OCI-LY7 (cell line): Measurements from ENCODE around the gene CBY3. TPM values are rescaled to one million over a fixed set of nuclear protein-coding genes. Genes with fewer than 3 reads are reported as not detected.

Source experiments
- BruUV-seq: library from RNA; stranded (reverse); fragments of 400-500 nt; replicated peaks from 2 replicates; lab custom pipeline; 2021; lab: Mats Ljungman, UMichigan
- CTCF ChIA-PET: fragments of 300-600 bp; sonication (Branson Sonifier 250); formaldehyde crosslinking; loops from one replicate; lab custom pipeline; 2022; ENCODE audit warnings: antibody characterized with exemption; ENCODE audit not compliant: unreplicated experiment; lab: Charles Lee
- POLR2A ChIA-PET: fragments of 300-600 bp; sonication (Branson Sonifier 250); formaldehyde crosslinking; loops from one replicate; lab custom pipeline; 2022; ENCODE audit warnings: antibody characterized with exemption; lab: Charles Lee
- DNase-seq: peaks from one replicate; pipeline ENCODE4 v3.0.0-alpha.2; 2015; ENCODE audit warnings: low spot score
- H2AFZ ChIP-seq: fragments of 200-600 bp; sonication (generic), shearing (Covaris generic); 2 replicates; pipeline ENCODE4 v1.6.1; 2014; ENCODE audit warnings: mild to moderate bottlenecking, antibody characterized with exemption, low read length, moderate library complexity
- H3K27ac ChIP-seq: fragments of 200-600 bp; sonication (generic); 2 replicates; pipeline ENCODE4 v1.5.1; 2014; ENCODE audit warnings: mixed run types, low read depth, mild to moderate bottlenecking, moderate library complexity, low read length, inconsistent platforms; ENCODE audit not compliant: poor library complexity, severe bottlenecking
- H3K36me3 ChIP-seq: fragments of 200-600 bp; sonication (generic); 2 replicates; pipeline ENCODE4 v1.6.1; 2014; ENCODE audit warnings: mild to moderate bottlenecking, antibody characterized with exemption, low read length, moderate library complexity, mixed read lengths; ENCODE audit not compliant: insufficient read depth
- H3K4me1 ChIP-seq: fragments of 200-600 bp; sonication (generic); 2 replicates; pipeline ENCODE4 v1.5.1; 2014; ENCODE audit warnings: mild to moderate bottlenecking, low read length; ENCODE audit not compliant: insufficient read depth, poor library complexity, severe bottlenecking
- H3K4me2 ChIP-seq: fragments of 200-600 bp; sonication (generic); 2 replicates; pipeline ENCODE4 v1.6.1; 2014; ENCODE audit warnings: mild to moderate bottlenecking, low read length
- H3K4me3 ChIP-seq: fragments of 200-600 bp; sonication (generic); 2 replicates; pipeline ENCODE4 v1.5.1; 2014; ENCODE audit warnings: mild to moderate bottlenecking, low read depth, low read length; ENCODE audit not compliant: poor library complexity, severe bottlenecking
- H3K79me2 ChIP-seq: fragments of 200-600 bp; sonication (generic); 2 replicates; pipeline ENCODE4 v1.6.1; 2016; ENCODE audit warnings: low read depth, mild to moderate bottlenecking, low read length, moderate library complexity, mixed read lengths; ENCODE audit not compliant: insufficient read depth
- H3K9me2 ChIP-seq: fragments of 200-600 bp; sonication (generic); 2 replicates; pipeline ENCODE4 v1.6.1; 2016; ENCODE audit warnings: mild to moderate bottlenecking, low read length, mixed read lengths; ENCODE audit not compliant: insufficient read depth
- H3K9me3 ChIP-seq: fragments of 200-600 bp; sonication (generic); 2 replicates; pipeline ENCODE4 v1.6.1; 2014; ENCODE audit warnings: mild to moderate bottlenecking, mixed run types, low read length, mixed read lengths
- H4K20me1 ChIP-seq: fragments of 200-600 bp; sonication (generic); 2 replicates; pipeline ENCODE4 v1.6.1; 2014; ENCODE audit warnings: mild to moderate bottlenecking, antibody characterized with exemption, low read length, moderate library complexity, mixed read lengths; ENCODE audit not compliant: insufficient read depth
- EZH2phosphoT487 ChIP-seq: fragments of 200-600 bp; sonication (generic); IDR thresholded peaks from 2 replicates; pipeline ENCODE4 v1.6.1; 2018; ENCODE audit warnings: low read depth, borderline replicate concordance, mild to moderate bottlenecking, mixed run types, antibody characterized with exemption, low read length, moderate library complexity, mixed read lengths
- intact Hi-C: fragments of 100-400 bp; cut with micrococcal nuclease; formaldehyde crosslinking; loops from one replicate; pipeline ENCODE4 v1.10.0; 2022; ENCODE audit not compliant: unreplicated experiment
- total RNA-seq, 2 experiments: library from RNA; depleted of rRNA in 1 of 2; stranded (reverse); fragments of >200 nt in 1 of 2; shearing (Covaris generic) in 1 of 2; gene quantifications; 2 replicates each; pipeline ENCODE4 v1.2.3, GENCODE V29; 2014 to 2022
- TF ChIP-seq, protein P1 (sequence below): fragments of 200-600 bp; sonication (generic); conservative IDR thresholded peaks from 2 replicates; pipeline ENCODE4 v1.5.1; 2014; ENCODE audit warnings: mild to moderate bottlenecking, antibody characterized with exemption, low read length, moderate library complexity, mixed read lengths

The CBY3 gene
- total RNA-seq, 2 experiments from 2014 or later: not detected

DNA sequence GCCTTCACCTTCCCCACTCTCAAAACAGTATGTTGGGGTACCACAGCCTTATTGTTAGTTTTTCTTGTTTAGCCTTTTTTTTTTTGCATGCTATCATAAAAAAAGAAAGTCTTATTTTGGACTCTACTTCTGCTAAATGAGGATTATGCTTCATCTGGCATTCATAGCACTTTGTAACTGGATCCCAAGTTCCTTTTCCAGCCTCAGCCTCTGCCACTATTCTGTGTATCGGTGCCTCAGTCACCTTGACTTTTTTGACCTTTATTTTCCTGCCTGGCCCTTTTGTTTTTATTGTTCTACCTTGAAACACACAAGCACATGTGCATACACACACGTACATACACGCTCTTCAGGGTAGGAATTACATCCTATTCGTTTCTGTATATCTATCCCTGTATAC, 43.3 kb upstream of the CBY3 start:
- Histone ChIP-seq H3K4me3 (no peak overlapping the region), H4K20me1 (no peaks in the 10 kb centered on the region), H3K27ac (no peak overlapping the region), H3K9me2 (no peaks in the 10 kb centered on the region), H2AFZ (no peak overlapping the region), H3K9me3 (no peaks in the 10 kb centered on the region), H3K4me1 (no peaks in the 10 kb centered on the region), H3K36me3 (peaks cover 95% of the 10 kb centered on the region), H3K4me2 (no peak overlapping the region), H3K79me2 (no peaks in the 10 kb centered on the region; the same call in 1 of the 2 replicates)
- ChIA-PET POLR2A (no interaction called here), CTCF (no interaction called here)
- no peak for TF ChIP-seq EZH2phosphoT487
- TF ChIP-seq, protein P1, sequence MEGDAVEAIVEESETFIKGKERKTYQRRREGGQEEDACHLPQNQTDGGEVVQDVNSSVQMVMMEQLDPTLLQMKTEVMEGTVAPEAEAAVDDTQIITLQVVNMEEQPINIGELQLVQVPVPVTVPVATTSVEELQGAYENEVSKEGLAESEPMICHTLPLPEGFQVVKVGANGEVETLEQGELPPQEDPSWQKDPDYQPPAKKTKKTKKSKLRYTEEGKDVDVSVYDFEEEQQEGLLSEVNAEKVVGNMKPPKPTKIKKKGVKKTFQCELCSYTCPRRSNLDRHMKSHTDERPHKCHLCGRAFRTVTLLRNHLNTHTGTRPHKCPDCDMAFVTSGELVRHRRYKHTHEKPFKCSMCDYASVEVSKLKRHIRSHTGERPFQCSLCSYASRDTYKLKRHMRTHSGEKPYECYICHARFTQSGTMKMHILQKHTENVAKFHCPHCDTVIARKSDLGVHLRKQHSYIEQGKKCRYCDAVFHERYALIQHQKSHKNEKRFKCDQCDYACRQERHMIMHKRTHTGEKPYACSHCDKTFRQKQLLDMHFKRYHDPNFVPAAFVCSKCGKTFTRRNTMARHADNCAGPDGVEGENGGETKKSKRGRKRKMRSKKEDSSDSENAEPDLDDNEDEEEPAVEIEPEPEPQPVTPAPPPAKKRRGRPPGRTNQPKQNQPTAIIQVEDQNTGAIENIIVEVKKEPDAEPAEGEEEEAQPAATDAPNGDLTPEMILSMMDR: no peak
- DNase-seq: no peak
- BruUV-seq: no TSS peak
- intact Hi-C loops: no loop called here

DNA sequence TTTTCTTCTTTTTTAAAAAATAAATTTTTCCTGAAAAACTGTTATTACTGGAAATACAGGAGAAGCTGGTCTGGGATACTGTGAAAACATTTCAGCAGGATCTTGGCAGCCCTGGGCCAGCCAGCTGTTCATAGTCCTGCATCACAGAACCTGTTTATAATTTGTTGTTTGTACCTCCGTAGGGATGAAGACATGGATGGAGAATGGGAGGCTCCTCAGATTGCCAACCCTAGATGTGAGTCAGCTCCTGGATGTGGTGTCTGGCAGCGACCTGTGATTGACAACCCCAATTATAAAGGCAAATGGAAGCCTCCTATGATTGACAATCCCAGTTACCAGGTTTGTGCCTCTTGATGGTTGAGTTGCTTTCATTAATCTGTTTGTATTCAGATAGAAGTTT, 39.4 kb upstream of the CBY3 start:
- H4K20me1 ChIP-seq: no peaks in the 10 kb centered on the region
- H3K27ac ChIP-seq: no peak overlapping the region
- no peak for TF ChIP-seq EZH2phosphoT487
- TF ChIP-seq, protein P1: no peak
- BruUV-seq: no TSS peak
- H3K4me2 ChIP-seq: no peak overlapping the region
- CTCF ChIA-PET: interaction anchor here (0.5 kb wide), 1 partner anchor 371 kb away, joined by 4 read pairs; no protein-coding TSS in a partner anchor
- H3K79me2 ChIP-seq: no peaks in the 10 kb centered on the region; the same call in 1 of the 2 replicates
- intact Hi-C loops: no loop called here
- H3K4me3 ChIP-seq: no peak overlapping the region
- H3K9me3 ChIP-seq: no peaks in the 10 kb centered on the region
- no peak for DNase-seq
- H3K9me2 ChIP-seq: no peaks in the 10 kb centered on the region
- peaks cover 92% of the 10 kb centered on the region for H3K36me3 ChIP-seq
- no peaks in the 10 kb centered on the region for H3K4me1 ChIP-seq
- POLR2A ChIA-PET: interaction anchor here (0.6 kb wide), 1 partner anchor 216 kb away, joined by 4 read pairs; no protein-coding TSS in a partner anchor
- no peak overlapping the region for H2AFZ ChIP-seq

DNA sequence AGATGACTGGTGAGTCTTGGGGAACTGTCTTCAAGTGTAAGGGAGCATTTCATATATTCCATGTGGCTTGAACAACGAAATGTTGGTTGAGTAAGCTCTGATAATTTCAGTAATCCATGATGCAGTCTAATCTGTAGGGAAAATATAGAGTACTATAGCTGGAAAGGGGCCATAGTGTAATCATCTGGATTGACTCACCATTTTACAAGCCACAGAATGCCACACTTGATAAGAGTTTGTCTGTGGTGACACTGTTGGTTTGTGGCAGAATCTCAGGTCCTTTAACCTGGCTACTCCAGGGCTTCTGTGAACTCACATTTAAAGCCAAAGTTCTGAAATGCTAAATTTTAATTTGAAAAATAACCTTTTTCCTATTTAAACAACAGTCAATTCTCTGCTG, 35.5 kb upstream of the CBY3 start:
- CTCF ChIA-PET: no interaction called here
- H3K4me2 ChIP-seq: no peak overlapping the region
- no peaks in the 10 kb centered on the region; the same call in 1 of the 2 replicates for H3K79me2 ChIP-seq
- H3K9me3 ChIP-seq: no peaks in the 10 kb centered on the region
- H2AFZ ChIP-seq: no peak overlapping the region
- no TSS peak for BruUV-seq
- no peaks in the 10 kb centered on the region for H3K9me2 ChIP-seq
- peaks cover 94% of the 10 kb centered on the region for H3K36me3 ChIP-seq
- H3K27ac ChIP-seq: no peak overlapping the region
- H3K4me1 ChIP-seq: no peaks in the 10 kb centered on the region
- TF ChIP-seq, protein P1: no peak
- TF ChIP-seq EZH2phosphoT487: no peak
- POLR2A ChIA-PET: interaction anchor here (1.0 to 2.4 kb wide), 3 partner anchors 11 to 19 kb away, joined by 3 to 8 read pairs (median 3); no protein-coding TSS in a partner anchor
- intact Hi-C loops: no loop called here
- no peak for DNase-seq
- no peak overlapping the region for H3K4me3 ChIP-seq
- no peaks in the 10 kb centered on the region for H4K20me1 ChIP-seq
